Gastroesophageal sphincter (tissue), 3 donors: ENCODE results near the gene PLPP1.

Experiments used
- CTCF ChIP-seq, 4 experiments: fragments of 200-600 bp in 2 of 4; fragments of 450-650 bp in 2 of 4; sonication (generic) in 1 of 4; IDR thresholded peaks; one replicate each; pipeline ENCODE4 v1.5.1; 2017 to 2019; ENCODE audit warnings: antibody characterized with exemption in 4 of 4, mild to moderate bottlenecking in 2 of 4, moderate library complexity in 2 of 4
- POLR2A ChIP-seq, 2 donors: fragments of 450-650 bp; IDR thresholded peaks; one replicate each; pipeline ENCODE4 v1.6.1; 2017; ENCODE audit warnings: antibody characterized with exemption in 2 of 2, mild to moderate bottlenecking in 2 of 2, moderate library complexity in 1 of 2

GRCh38 chr5:55497712-55498111, 37.1 kb downstream of the PLPP1 start:
- TF ChIP-seq CTCF (IDR thresholded peaks at IDR 0.05) (no peak), POLR2A (IDR thresholded peaks at IDR 0.05) (no peak)
